ENCODE measurements around the gene IDH1. TPM values are rescaled to one million over a fixed set of nuclear protein-coding genes. Genes with fewer than 3 reads are reported as not detected.

IDH1 gene
- total RNA-seq (100 to 1,000 TPM; 106 to 126 TPM), polyA plus RNA-seq (ENCODE audit: insufficient read length in 2 of 2) (100 to 1,000 TPM; 131 to 169 TPM)
- long read RNA-seq, donor 1, transcript IDH1-208 (3 exons, 556 nt) = minor isoform, 7 of 77 reads
- long read RNA-seq, donor 1, transcript IDH1-201 (10 exons, 2,382 nt) = major isoform, 55 of 77 reads
- long read RNA-seq, donor 1, partial matches to known transcripts = 10 of 77 reads
- long read RNA-seq, donor 1, other reads (novel, unspliced or antisense) = 0 of 77 reads
- long read RNA-seq, donor 2, transcript IDH1-201 (10 exons, 2,382 nt) = major isoform, 28 of 38 reads
- long read RNA-seq, donor 2, partial matches to known transcripts = 0 of 38 reads
- long read RNA-seq, donor 2, other reads (novel, unspliced or antisense) = 0 of 38 reads
- long read RNA-seq, donor 3, transcript IDH1-201 (10 exons, 2,382 nt) = major isoform, 26 of 31 reads
- long read RNA-seq, donor 3, partial matches to known transcripts = 0 of 31 reads
- long read RNA-seq, donor 3, other reads (novel, unspliced or antisense) = 0 of 31 reads
- long read RNA-seq, donor 4, transcript IDH1-201 (10 exons, 2,382 nt) = major isoform, 29 of 39 reads
- long read RNA-seq, donor 4, transcript IDH1-207 (4 exons, 1,614 nt) = minor isoform, 6 of 39 reads
- long read RNA-seq, donor 4, partial matches to known transcripts = 0 of 39 reads
- long read RNA-seq, donor 4, other reads (novel, unspliced or antisense) = 0 of 39 reads

- H3K27me3 ChIP-seq (ENCODE audit: control insufficient read depth, insufficient read depth, low read length) = no peaks in the 10 kb centered on the region
- H3K4me1 ChIP-seq (ENCODE audit: control insufficient read depth, insufficient read depth, low read length) = peaks cover 21% of the 10 kb centered on the region
Observed at GRCh38 chr2:208254871-208255556, at the start of gene IDH1. IDH1 (minus strand) TSS chr2:208255071; CDS start chr2:208251551, 3,520 bp downstream.

GRCh38 chr2:208304157-208304556 lies 49.3 kb upstream of the IDH1 start:
- Histone ChIP-seq H3K4me1 (ENCODE audit: control insufficient read depth, insufficient read depth, low read length) (no peaks in the 10 kb centered on the region), H3K36me3 (ENCODE audit: control insufficient read depth, insufficient read depth, low read length) (peaks cover 16% of the 10 kb centered on the region), H3K27ac (ENCODE audit: low read depth, low read length) (no peak overlapping the region), H3K9me3 (ENCODE audit: control insufficient read depth, insufficient read depth, low read length) (no peaks in the 10 kb centered on the region), H3K4me3 (ENCODE audit: low read depth, low read length) (no peak overlapping the region), H3K27me3 (ENCODE audit: control insufficient read depth, insufficient read depth, low read length) (no peaks in the 10 kb centered on the region)
- WGBS (ENCODE audit: insufficient coverage) = 80% methylated on average over 2 of the region's 4 CpGs
- DNase-seq (ENCODE audit: low read depth in 4 of 6, low spot score in 6 of 6) = no peak

More at GRCh38 chr2:208254871-208255556, at the start of gene IDH1:
- no peaks in the 10 kb centered on the region for H3K36me3 ChIP-seq (ENCODE audit: control insufficient read depth, insufficient read depth, low read length)
- H3K4me3 ChIP-seq (ENCODE audit: low read depth, low read length) = peak within 1 kb of the TSS; percentile 92
- DNase-seq (ENCODE audit: low read depth in 4 of 6, low spot score in 6 of 6) = peak; percentile 90 to 99 (median 98)
- under 1% methylated on average over 44 of the region's 48 CpGs for WGBS (ENCODE audit: insufficient coverage)
- peak within 1 kb of the TSS; percentile 95 for H3K27ac ChIP-seq (ENCODE audit: low read depth, low read length)
- no peaks in the 10 kb centered on the region for H3K9me3 ChIP-seq (ENCODE audit: control insufficient read depth, insufficient read depth, low read length)

- H3K9me3 ChIP-seq (ENCODE audit: control insufficient read depth, insufficient read depth, low read length) = no peaks in the 10 kb centered on the region
- H3K27me3 ChIP-seq (ENCODE audit: control insufficient read depth, insufficient read depth, low read length) = no peaks in the 10 kb centered on the region
- DNase-seq (ENCODE audit: low read depth in 4 of 6, low spot score in 6 of 6) = no peak
- 100% methylated on average over 3 of the region's 5 CpGs for WGBS (ENCODE audit: insufficient coverage)
- H3K4me3 ChIP-seq (ENCODE audit: low read depth, low read length) = no peak overlapping the region
- no peak overlapping the region for H3K27ac ChIP-seq (ENCODE audit: low read depth, low read length)
- H3K36me3 ChIP-seq (ENCODE audit: control insufficient read depth, insufficient read depth, low read length) = peaks cover 22% of the 10 kb centered on the region
- no peaks in the 10 kb centered on the region for H3K4me1 ChIP-seq (ENCODE audit: control insufficient read depth, insufficient read depth, low read length)
Observed at GRCh38 chr2:208300847-208301618, 46.2 kb upstream of the IDH1 start.

GRCh38 chr2:208297961-208298360 lies 43.1 kb upstream of the IDH1 start:
- WGBS (ENCODE audit: insufficient coverage) = no CpG with 5 or more reads among the region's 1 CpG
- H3K36me3 ChIP-seq (ENCODE audit: control insufficient read depth, insufficient read depth, low read length) = peaks cover 19% of the 10 kb centered on the region
- no peak for DNase-seq (ENCODE audit: low read depth in 4 of 6, low spot score in 6 of 6)

GRCh38 chr2:208296610-208297009 lies 41.7 kb upstream of the IDH1 start:
- DNase-seq (ENCODE audit: low read depth in 4 of 6, low spot score in 6 of 6) = no peak
- Histone ChIP-seq H3K9me3 (ENCODE audit: control insufficient read depth, insufficient read depth, low read length) (no peaks in the 10 kb centered on the region), H3K27ac (ENCODE audit: low read depth, low read length) (no peak overlapping the region), H3K27me3 (ENCODE audit: control insufficient read depth, insufficient read depth, low read length) (no peaks in the 10 kb centered on the region), H3K36me3 (ENCODE audit: control insufficient read depth, insufficient read depth, low read length) (peaks cover 16% of the 10 kb centered on the region), H3K4me1 (ENCODE audit: control insufficient read depth, insufficient read depth, low read length) (no peaks in the 10 kb centered on the region), H3K4me3 (ENCODE audit: low read depth, low read length) (no peak overlapping the region)
- whole genome bisulfite sequencing (ENCODE audit: insufficient coverage) = 95% methylated on average over 2 of the region's 2 CpGs

More at GRCh38 chr2:208297961-208298360, 43.1 kb upstream of the IDH1 start:
- no peak overlapping the region for H3K27ac ChIP-seq (ENCODE audit: low read depth, low read length)
- H3K9me3 ChIP-seq (ENCODE audit: control insufficient read depth, insufficient read depth, low read length) = no peaks in the 10 kb centered on the region
- H3K4me1 ChIP-seq (ENCODE audit: control insufficient read depth, insufficient read depth, low read length) = no peaks in the 10 kb centered on the region
- H3K4me3 ChIP-seq (ENCODE audit: low read depth, low read length) = no peak overlapping the region
- H3K27me3 ChIP-seq (ENCODE audit: control insufficient read depth, insufficient read depth, low read length) = no peaks in the 10 kb centered on the region

GRCh38 chr2:208295834-208296233 lies 41.0 kb upstream of the IDH1 start:
- Histone ChIP-seq H3K27ac (ENCODE audit: low read depth, low read length) (no peak overlapping the region), H3K27me3 (ENCODE audit: control insufficient read depth, insufficient read depth, low read length) (no peaks in the 10 kb centered on the region), H3K4me3 (ENCODE audit: low read depth, low read length) (no peak overlapping the region), H3K36me3 (ENCODE audit: control insufficient read depth, insufficient read depth, low read length) (peaks cover 16% of the 10 kb centered on the region), H3K9me3 (ENCODE audit: control insufficient read depth, insufficient read depth, low read length) (peaks cover under 1% of the 10 kb centered on the region), H3K4me1 (ENCODE audit: control insufficient read depth, insufficient read depth, low read length) (no peaks in the 10 kb centered on the region)
- no CpG with 5 or more reads among the region's 4 CpGs for WGBS (ENCODE audit: insufficient coverage)
- DNase-seq (ENCODE audit: low read depth in 4 of 6, low spot score in 6 of 6) = no peak

- Histone ChIP-seq H3K27me3 (ENCODE audit: control insufficient read depth, insufficient read depth, low read length) (no peaks in the 10 kb centered on the region), H3K9me3 (ENCODE audit: control insufficient read depth, insufficient read depth, low read length) (peaks cover 7% of the 10 kb centered on the region), H3K36me3 (ENCODE audit: control insufficient read depth, insufficient read depth, low read length) (peaks cover 16% of the 10 kb centered on the region), H3K27ac (ENCODE audit: low read depth, low read length) (no peak overlapping the region), H3K4me3 (ENCODE audit: low read depth, low read length) (no peak overlapping the region), H3K4me1 (ENCODE audit: control insufficient read depth, insufficient read depth, low read length) (no peaks in the 10 kb centered on the region)
- no peak for DNase-seq (ENCODE audit: low read depth in 4 of 6, low spot score in 6 of 6)
- no CpG with 5 or more reads among the region's 4 CpGs for WGBS (ENCODE audit: insufficient coverage)
Observed at GRCh38 chr2:208294482-208295024, 39.7 kb upstream of the IDH1 start.

- Histone ChIP-seq H3K27ac (ENCODE audit: low read depth, low read length) (no peak overlapping the region), H3K4me1 (ENCODE audit: control insufficient read depth, insufficient read depth, low read length) (no peaks in the 10 kb centered on the region), H3K4me3 (ENCODE audit: low read depth, low read length) (no peak overlapping the region), H3K27me3 (ENCODE audit: control insufficient read depth, insufficient read depth, low read length) (no peaks in the 10 kb centered on the region), H3K36me3 (ENCODE audit: control insufficient read depth, insufficient read depth, low read length) (peaks cover 27% of the 10 kb centered on the region), H3K9me3 (ENCODE audit: control insufficient read depth, insufficient read depth, low read length) (peaks cover 6% of the 10 kb centered on the region)
- WGBS (ENCODE audit: insufficient coverage) = 80% methylated on average over 1 of the region's 4 CpGs
- DNase-seq (ENCODE audit: low read depth in 4 of 6, low spot score in 6 of 6) = no peak
Observed at GRCh38 chr2:208285853-208286252, 31.0 kb upstream of the IDH1 start.

- Histone ChIP-seq H3K27ac (ENCODE audit: low read depth, low read length) (no peak overlapping the region), H3K4me1 (ENCODE audit: control insufficient read depth, insufficient read depth, low read length) (no peaks in the 10 kb centered on the region), H3K4me3 (ENCODE audit: low read depth, low read length) (no peak overlapping the region), H3K9me3 (ENCODE audit: control insufficient read depth, insufficient read depth, low read length) (no peaks in the 10 kb centered on the region), H3K27me3 (ENCODE audit: control insufficient read depth, insufficient read depth, low read length) (no peaks in the 10 kb centered on the region), H3K36me3 (ENCODE audit: control insufficient read depth, insufficient read depth, low read length) (peaks cover 10% of the 10 kb centered on the region)
- 86% methylated on average over 1 of the region's 3 CpGs for WGBS (ENCODE audit: insufficient coverage)
- DNase-seq (ENCODE audit: low read depth in 4 of 6, low spot score in 6 of 6) = no peak
Observed at GRCh38 chr2:208280933-208281332, 26.1 kb upstream of the IDH1 start.
